Measurements from ENCODE around the gene NT5DC3. TPM values are rescaled to one million over a fixed set of nuclear protein-coding genes. Genes with fewer than 3 reads are reported as not detected.

Gene NT5DC3
- total and polyA plus RNA-seq, 9 of the 15 experiments (the other 6 are each of a cell fraction or from before 2014, with no cell fraction given): 6.3 to 33.5 (median 24.5) TPM

GRCh38 chr12:103799857-103800771, 40.9 kb downstream of the NT5DC3 start:
- no peak overlapping the region for H3K4me2 ChIP-seq (ENCODE audit: insufficient read depth, low read length)
- no peaks in the 10 kb centered on the region for H3K27me3 ChIP-seq (ENCODE audit: control insufficient read depth in 2 of 2, insufficient read depth in 2 of 2, low read length in 2 of 2)
- H3K79me2 ChIP-seq (ENCODE audit: control insufficient read depth, insufficient read depth, low read length): peaks cover 14% of the 10 kb centered on the region; the same call in 2 of the 3 replicates
- BruUV-seq (replicated peaks): no TSS peak
- ChIA-PET POLR2A (interaction anchor here (0.6 to 0.9 kb wide), 2 partner anchors 13 to 157 kb away, joined by 4 to 5 read pairs; a partner anchor contains a TSS), CTCF (ENCODE audit: low intra/inter-chr PET ratio) (no interaction called here)
- FAIRE-seq (no peak), DNase-seq (ENCODE audit: extremely low read depth in 1 of 4, low spot score in 3 of 4) (peak in 3 of 4 experiments; percentile 32 to 64 (median 48)), ATAC-seq (peak; percentile 46)
- intact Hi-C loops (cut with micrococcal nuclease) (no loop called here), in situ Hi-C loops (cut with MboI) (loop anchor here (10.0 kb wide), 1 partner anchor 1685 kb away; no protein-coding TSS in a partner anchor)
- WGBS (ENCODE audit: insufficient coverage, low coverage, missing lambda C conversion rate): 55% methylated on average over 16 of the region's 16 CpGs
- peak overlapping the region in 1 of 2 experiments; percentile 76; a peak in 2 of 4 replicates for H3K9ac ChIP-seq (ENCODE audit: insufficient read depth in 1 of 2, low read depth in 2 of 2, low read length in 2 of 2)
- peaks cover 14 to 19% of the 10 kb centered on the region in 2 experiments for H3K4me1 ChIP-seq (replicated peaks in 1 of 2; ENCODE audit: control insufficient read depth in 2 of 2, insufficient read depth in 2 of 2, low read length in 2 of 2)
- no peak overlapping the region for H2AFZ ChIP-seq (ENCODE audit: low read depth, low read length)
- peaks cover 85% of the 10 kb centered on the region for H3K36me3 ChIP-seq (ENCODE audit: control insufficient read depth, insufficient read depth, low read length)
- no peaks in the 10 kb centered on the region for H3K9me3 ChIP-seq (replicated peaks; ENCODE audit: control insufficient read depth, insufficient read depth, low read depth, low read length)
- no peaks in the 10 kb centered on the region; the same call in 1 of the 2 replicates for H4K20me1 ChIP-seq (replicated peaks; ENCODE audit: control insufficient read depth, insufficient read depth, low read length)
- no peaks in the 10 kb centered on the region for H3K9me1 ChIP-seq (ENCODE audit: control insufficient read depth, insufficient read depth, low read length)
- no peak overlapping the region for H3K4me3 ChIP-seq
- 0 out of 3 replicates have a peak overlapping the region, but pooled peaks have one; percentile 18 for H3K27ac ChIP-seq (ENCODE audit: extremely low read depth, low read depth, low read length)
- TF ChIP-seq TFE3 (CRISPR knock-in tag; IDR thresholded peaks at IDR 0.05) (0 out of 2 replicates have a peak, but pooled peaks have one; percentile 7), SP1 (CRISPR knock-in tag; IDR thresholded peaks at IDR 0.05) (no peak), HDAC3 (IDR thresholded peaks at IDR 0.05; ENCODE audit: borderline replicate concordance, partially characterized antibody) (peak; percentile 43), MITF (IDR thresholded peaks at IDR 0.05) (0 out of 2 replicates have a peak, but pooled peaks have one; percentile 36), MYC (IDR thresholded peaks at IDR 0.05; ENCODE audit: low read depth, low read length) (peak; percentile 35; the same call in 1 of the 2 replicates), MYC (CRISPR knock-in tag; IDR thresholded peaks at IDR 0.05; ENCODE audit: borderline replicate concordance, low read depth) (no peak), GTF2B (IDR thresholded peaks at IDR 0.05; ENCODE audit: extremely low read depth, insufficient read length) (no peak), DNMT1 (IDR thresholded peaks at IDR 0.05) (no peak), TCF7L2 (IDR thresholded peaks at IDR 0.05; ENCODE audit: low read depth, low read length) (no peak), ZBTB1 (CRISPR knock-in tag; IDR thresholded peaks at IDR 0.05; ENCODE audit: borderline replicate concordance, low read depth) (no peak), NFIX (CRISPR knock-in tag; IDR thresholded peaks at IDR 0.05; ENCODE audit: low read depth) (peak; percentile 66), SOX6 (IDR thresholded peaks at IDR 0.05) (peak; percentile 44; the same call in 1 of the 2 replicates), ZNF384 (IDR thresholded peaks at IDR 0.05; ENCODE audit: low read depth, low read length) (peak; percentile 26; the same call in 1 of the 2 replicates), SMAD1 (IDR thresholded peaks at IDR 0.05; ENCODE audit: low read depth, low read length, partially characterized antibody) (peak; percentile 87), CBFA2T3 (IDR thresholded peaks at IDR 0.05) (peak; percentile 56), NCOR1 (IDR thresholded peaks at IDR 0.05) (peak; percentile 20; the same call in 1 of the 2 replicates), NONO (IDR thresholded peaks at IDR 0.05; ENCODE audit: low read depth in 2 of 2, low read length in 1 of 2) (peak in 1 of 2 experiments; percentile 20; a peak in 1 of 4 replicates), MEF2D (tag; conservative IDR thresholded peaks at IDR 0.05; ENCODE audit: low read depth) (no peak)
